SK-N-SH (cell line): ENCODE results near the gene SLC11A1. TPM values are rescaled to one million over a fixed set of nuclear protein-coding genes. Genes with fewer than 3 reads are reported as not detected.

ENCODE experiments used
- CTCF ChIA-PET: fragments of 300-600, 350-600 bp; formaldehyde crosslinking; extraction: SDS; loops from one replicate; lab custom pipeline; 2021; lab: Yijun Ruan, JAX
- POLR2A ChIA-PET: fragments of 350-600 bp; sonication (Branson Sonifier 250); formaldehyde crosslinking; extraction: SDS; loops from one replicate; lab custom pipeline; 2020; ENCODE audit warnings: antibody characterized with exemption, inconsistent platforms; lab: Yijun Ruan, JAX
- DNase-seq: peaks from one replicate; pipeline ENCODE4 v3.0.0; 2012
- H2AFZ ChIP-seq: fragments of 200-600 bp; sonication (generic); 2 replicates; pipeline ENCODE4 v1.8.1; 2016; ENCODE audit warnings: antibody characterized with exemption, mild to moderate bottlenecking, low read depth
- H3F3A ChIP-seq: fragments of 200-600 bp; sonication (generic); replicated peaks from 2 replicates; pipeline ENCODE3; 2016; ENCODE audit warnings: antibody characterized with exemption, mild to moderate bottlenecking; ENCODE audit not compliant: insufficient read depth
- H3K27ac ChIP-seq, 2 experiments: fragments of 200-500 bp in 1 of 2; fragments of 200-600 bp in 1 of 2; sonication (Bioruptor generic) in 1 of 2; sonication (generic), shearing (Covaris generic) in 1 of 2; 2 replicates each; pipeline versions ENCODE4 v1.5.1 to v1.6.1; 2014 to 2016; ENCODE audit warnings: low read depth in 2 of 2, inconsistent platforms in 1 of 2, low read length in 1 of 2, mild to moderate bottlenecking in 1 of 2, mixed read lengths in 1 of 2
- H3K27me3 ChIP-seq: fragments of 200-600 bp; sonication (generic), shearing (Covaris generic); 2 replicates; pipeline ENCODE4 v1.6.1; 2016; ENCODE audit warnings: mixed run types; ENCODE audit not compliant: insufficient read depth
- H3K36me3 ChIP-seq, 2 experiments: fragments of 200-500 bp in 1 of 2; fragments of 200-600 bp in 1 of 2; sonication (Bioruptor generic) in 1 of 2; sonication (generic) in 1 of 2; replicated peaks in 1 of 2; 2 replicates each; pipeline versions ENCODE3 to v1.5.1; 2014 to 2016; ENCODE audit warnings: low read length in 1 of 2, mild to moderate bottlenecking in 1 of 2; ENCODE audit not compliant: insufficient read depth in 2 of 2, control insufficient read depth in 1 of 2
- H3K4me1 ChIP-seq, 2 experiments: fragments of 200-500 bp in 1 of 2; fragments of 200-600 bp in 1 of 2; sonication (Bioruptor generic) in 1 of 2; sonication (generic), shearing (Covaris generic) in 1 of 2; 2 replicates each; pipeline versions ENCODE4 v1.5.1 to v1.6.1; 2014 to 2016; ENCODE audit warnings: low read depth in 1 of 2, low read length in 1 of 2, mixed run types in 1 of 2; ENCODE audit not compliant: insufficient read depth in 2 of 2, control insufficient read depth in 1 of 2
- H3K4me2 ChIP-seq: fragments of 200-600 bp; sonication (generic), shearing (Covaris generic); 2 replicates; pipeline ENCODE4 v1.6.1; 2017; ENCODE audit warnings: mixed run types
- H3K4me3 ChIP-seq, 2 experiments: fragments of 200-500 bp in 1 of 2; fragments of 200-600 bp in 1 of 2; sonication (Bioruptor generic) in 1 of 2; sonication (generic), shearing (Covaris generic) in 1 of 2; 2 replicates each; pipeline versions ENCODE4 v1.5.1 to v1.8.1; 2014 to 2016; ENCODE audit warnings: low read depth in 2 of 2, inconsistent platforms in 1 of 2, low read length in 1 of 2, mild to moderate bottlenecking in 1 of 2, mixed read lengths in 1 of 2, moderate library complexity in 1 of 2
- H3K79me2 ChIP-seq: fragments of 200-600 bp; sonication (generic); 2 replicates; pipeline ENCODE4 v1.8.1; 2017; ENCODE audit warnings: mild to moderate bottlenecking; ENCODE audit not compliant: insufficient read depth
- H3K9ac ChIP-seq: fragments of 200-600 bp; sonication (generic); 2 replicates; pipeline ENCODE4 v1.6.1; 2017; ENCODE audit warnings: mixed run types
- H3K9me2 ChIP-seq: fragments of 200-600 bp; sonication (generic); 2 replicates; pipeline ENCODE4 v1.6.1; 2017; ENCODE audit warnings: mixed run types
- H3K9me3 ChIP-seq: fragments of 200-600 bp; sonication (generic); 2 replicates; pipeline ENCODE4 v1.6.1; 2017; ENCODE audit warnings: mixed run types, mild to moderate bottlenecking, moderate library complexity
- H4K20me1 ChIP-seq: fragments of 200-600 bp; sonication (generic); 2 replicates; pipeline ENCODE4 v1.6.1; 2017; ENCODE audit warnings: mild to moderate bottlenecking, mixed run types; ENCODE audit not compliant: insufficient read depth
- CHD2 ChIP-seq: fragments of 150-350 bp; IDR thresholded peaks from 2 replicates; pipeline ENCODE4 v1.6.1; 2018; ENCODE audit warnings: low read length; ENCODE audit not compliant: partially characterized antibody
- ELF1 ChIP-seq: IDR thresholded peaks from 2 replicates; pipeline ENCODE4 v1.4.0; 2012
- EP300 ChIP-seq, 2 experiments: IDR thresholded peaks; 2 replicates each; pipeline versions ENCODE4 v1.4.0 to v1.6.1; 2012; ENCODE audit warnings: borderline replicate concordance in 1 of 2, low read depth in 1 of 2, low read length in 1 of 2
- EZH2phosphoT487 ChIP-seq: fragments of 200-600 bp; sonication (generic); IDR thresholded peaks from 2 replicates; pipeline ENCODE4 v1.6.1; 2017; ENCODE audit warnings: low read depth, mixed run types, mild to moderate bottlenecking, antibody characterized with exemption, moderate library complexity, borderline replicate concordance
- FOXM1 ChIP-seq: IDR thresholded peaks from 2 replicates; pipeline ENCODE4 v1.4.0; 2012; ENCODE audit warnings: low read depth, mild to moderate bottlenecking
- GABPA ChIP-seq: IDR thresholded peaks from 2 replicates; pipeline ENCODE4 v1.4.0; 2012; ENCODE audit warnings: low read depth, mild to moderate bottlenecking
- GATA2 ChIP-seq: sonication (generic); formaldehyde crosslinking; IDR thresholded peaks from 2 replicates; pipeline ENCODE4 v1.5.0; 2020; ENCODE audit warnings: mild to moderate bottlenecking, missing genetic modification reagents
- IRF3 ChIP-seq: fragments of 150-350 bp; IDR thresholded peaks from 2 replicates; pipeline ENCODE4 v1.6.1; 2016; ENCODE audit warnings: mild to moderate bottlenecking, low read depth, low read length
- JUND ChIP-seq: IDR thresholded peaks from 2 replicates; pipeline ENCODE4 v1.4.0; 2012
- POLR2AphosphoS5 ChIP-seq: IDR thresholded peaks from 2 replicates; pipeline ENCODE4 v1.6.1; 2012; ENCODE audit warnings: low read depth, low read length
- RAD21 ChIP-seq: IDR thresholded peaks from 2 replicates; pipeline ENCODE4 v1.6.1; 2012; ENCODE audit warnings: mild to moderate bottlenecking, low read length
- RFX5 ChIP-seq: IDR thresholded peaks from 2 replicates; pipeline ENCODE4 v1.6.1; 2012; ENCODE audit warnings: mild to moderate bottlenecking, improper control_type of control experiment, low read length
- RXRA ChIP-seq: IDR thresholded peaks from 2 replicates; pipeline ENCODE4 v1.4.0; 2012; ENCODE audit warnings: low read depth, mild to moderate bottlenecking, borderline replicate concordance
- SIN3A ChIP-seq: IDR thresholded peaks from 2 replicates; pipeline ENCODE4 v1.6.1; 2012; ENCODE audit warnings: low read depth, mild to moderate bottlenecking, low read length, moderate library complexity, borderline replicate concordance
- SMC3 ChIP-seq: IDR thresholded peaks from 2 replicates; pipeline ENCODE4 v1.6.1; 2012; ENCODE audit warnings: low read depth, low read length, improper control_type of control experiment
- TCF12 ChIP-seq: IDR thresholded peaks from 2 replicates; pipeline ENCODE4 v1.4.0; 2012
- TEAD4 ChIP-seq: IDR thresholded peaks from 2 replicates; pipeline ENCODE4 v1.4.0; 2012; ENCODE audit warnings: mild to moderate bottlenecking, borderline replicate concordance; ENCODE audit not compliant: insufficient read depth
- ZBTB33 ChIP-seq: IDR thresholded peaks from 2 replicates; pipeline ENCODE4 v1.4.0; 2012; ENCODE audit warnings: low read depth, borderline replicate concordance
- WGBS: methylation state at CpG from one replicate; pipeline ENCODE4 v1.1.6; 2017; ENCODE audit warnings: low lambda C conversion rate; 5-methylcytosine and 5-hydroxymethylcytosine counted together
- polyA plus RNA-seq, 3 experiments: library from polyadenylated mRNA; depleted of rRNA; stranded (reverse); fragments of >200 nt; gene quantifications; 2 replicates each; pipeline ENCODE4 v1.2.3, GENCODE V29; 2012
- TF ChIP-seq, protein P1 (sequence below): IDR thresholded peaks from 2 replicates; pipeline ENCODE4; 2012
- TF ChIP-seq, protein P2 (sequence below): fragments of 200-600 bp; sonication (generic); IDR thresholded peaks from 2 replicates; pipeline ENCODE4 v1.6.1; 2017; ENCODE audit warnings: antibody characterized with exemption, mild to moderate bottlenecking, moderate library complexity

SLC11A1 gene
- polyA plus RNA-seq, 1 of the 3 experiments (the other 2 are of a cell fraction) = 0.26 TPM

GRCh38 chr2:218402491-218402901, 20.4 kb downstream of the SLC11A1 start:
- WGBS = 94% methylated on average over 8 of the region's 8 CpGs
- no peak overlapping the region for H3K9ac ChIP-seq
- TF ChIP-seq RFX5 (no peak), TEAD4 (no peak), RAD21 (no peak), TCF12 (no peak), JUND (no peak), IRF3 (no peak), EZH2phosphoT487 (no peak), SMC3 (no peak), EP300 (IDR thresholded peaks at IDR 0.05; ENCODE audit: borderline replicate concordance in 1 of 2, low read depth in 1 of 2, low read length in 1 of 2) (no peak), FOXM1 (no peak), ZBTB33 (no peak), SIN3A (no peak), RXRA (no peak), GATA2 (CRISPR knock-in tag) (no peak), ELF1 (no peak), POLR2AphosphoS5 (no peak), CHD2 (no peak), GABPA (no peak)
- TF ChIP-seq, protein P1, sequence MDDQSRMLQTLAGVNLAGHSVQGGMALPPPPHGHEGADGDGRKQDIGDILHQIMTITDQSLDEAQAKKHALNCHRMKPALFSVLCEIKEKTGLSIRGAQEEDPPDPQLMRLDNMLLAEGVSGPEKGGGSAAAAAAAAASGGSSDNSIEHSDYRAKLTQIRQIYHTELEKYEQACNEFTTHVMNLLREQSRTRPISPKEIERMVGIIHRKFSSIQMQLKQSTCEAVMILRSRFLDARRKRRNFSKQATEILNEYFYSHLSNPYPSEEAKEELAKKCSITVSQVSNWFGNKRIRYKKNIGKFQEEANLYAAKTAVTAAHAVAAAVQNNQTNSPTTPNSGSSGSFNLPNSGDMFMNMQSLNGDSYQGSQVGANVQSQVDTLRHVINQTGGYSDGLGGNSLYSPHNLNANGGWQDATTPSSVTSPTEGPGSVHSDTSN = no peak
- TF ChIP-seq, protein P2, sequence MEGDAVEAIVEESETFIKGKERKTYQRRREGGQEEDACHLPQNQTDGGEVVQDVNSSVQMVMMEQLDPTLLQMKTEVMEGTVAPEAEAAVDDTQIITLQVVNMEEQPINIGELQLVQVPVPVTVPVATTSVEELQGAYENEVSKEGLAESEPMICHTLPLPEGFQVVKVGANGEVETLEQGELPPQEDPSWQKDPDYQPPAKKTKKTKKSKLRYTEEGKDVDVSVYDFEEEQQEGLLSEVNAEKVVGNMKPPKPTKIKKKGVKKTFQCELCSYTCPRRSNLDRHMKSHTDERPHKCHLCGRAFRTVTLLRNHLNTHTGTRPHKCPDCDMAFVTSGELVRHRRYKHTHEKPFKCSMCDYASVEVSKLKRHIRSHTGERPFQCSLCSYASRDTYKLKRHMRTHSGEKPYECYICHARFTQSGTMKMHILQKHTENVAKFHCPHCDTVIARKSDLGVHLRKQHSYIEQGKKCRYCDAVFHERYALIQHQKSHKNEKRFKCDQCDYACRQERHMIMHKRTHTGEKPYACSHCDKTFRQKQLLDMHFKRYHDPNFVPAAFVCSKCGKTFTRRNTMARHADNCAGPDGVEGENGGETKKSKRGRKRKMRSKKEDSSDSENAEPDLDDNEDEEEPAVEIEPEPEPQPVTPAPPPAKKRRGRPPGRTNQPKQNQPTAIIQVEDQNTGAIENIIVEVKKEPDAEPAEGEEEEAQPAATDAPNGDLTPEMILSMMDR = no peak
- H4K20me1 ChIP-seq = peaks cover 5% of the 10 kb centered on the region; the same call in 1 of the 2 replicates
- H3F3A ChIP-seq = peaks cover 19% of the 10 kb centered on the region
- no peaks in the 10 kb centered on the region for H3K27me3 ChIP-seq
- H3K4me3 ChIP-seq = no peak overlapping the region
- H3K4me2 ChIP-seq = no peak overlapping the region
- ChIA-PET CTCF (no interaction called here), POLR2A (no interaction called here)
- H3K27ac ChIP-seq = no peak overlapping the region
- H3K4me1 ChIP-seq = peaks cover 20 to 35% of the 10 kb centered on the region in 2 experiments; a peak in 3 of 4 replicates
- no peak for DNase-seq
- no peaks in the 10 kb centered on the region for H3K9me3 ChIP-seq
- no peaks in the 10 kb centered on the region for H3K9me2 ChIP-seq
- peaks cover 38% of the 10 kb centered on the region for H3K79me2 ChIP-seq
- H3K36me3 ChIP-seq = peaks cover 0 to 33% of the 10 kb centered on the region in 2 experiments
- no peak overlapping the region for H2AFZ ChIP-seq
